Skeletal muscle cell (primary cell): ENCODE measurements around the gene TRPV5.

Experiments used
- DNase-seq: peaks from one replicate; pipeline ENCODE4 v3.0.0-alpha.2; 2010; ENCODE audit warnings: low read depth
- H3K4me3 ChIP-seq: 2 replicates; pipeline ENCODE4 v1.5.1; 2011; ENCODE audit warnings: low read depth, mild to moderate bottlenecking, control low read depth, low read length, moderate library complexity

TRPV5 gene

DNA sequence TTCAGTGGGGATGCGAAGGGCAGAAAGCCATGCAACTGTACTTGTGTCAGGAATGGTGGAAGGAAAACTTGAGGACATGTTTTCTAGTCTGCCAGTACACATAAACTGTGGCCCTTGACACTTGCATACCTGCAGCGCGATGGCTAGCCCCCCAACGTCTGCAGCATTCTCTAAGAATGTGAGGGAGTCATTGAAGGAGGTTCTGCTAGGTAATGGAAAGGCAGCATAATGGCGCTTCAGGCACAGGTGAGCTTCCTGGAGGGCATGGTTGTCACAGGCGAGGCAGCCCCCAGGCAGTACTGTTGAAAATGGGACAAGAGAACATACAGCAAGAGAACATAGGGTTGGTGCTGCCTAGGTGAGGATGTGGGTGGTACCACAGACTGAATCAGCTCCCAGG is 9.2 kb upstream of the TRPV5 start:
- H3K4me3 ChIP-seq: no peak overlapping the region
- no peak for DNase-seq

DNA sequence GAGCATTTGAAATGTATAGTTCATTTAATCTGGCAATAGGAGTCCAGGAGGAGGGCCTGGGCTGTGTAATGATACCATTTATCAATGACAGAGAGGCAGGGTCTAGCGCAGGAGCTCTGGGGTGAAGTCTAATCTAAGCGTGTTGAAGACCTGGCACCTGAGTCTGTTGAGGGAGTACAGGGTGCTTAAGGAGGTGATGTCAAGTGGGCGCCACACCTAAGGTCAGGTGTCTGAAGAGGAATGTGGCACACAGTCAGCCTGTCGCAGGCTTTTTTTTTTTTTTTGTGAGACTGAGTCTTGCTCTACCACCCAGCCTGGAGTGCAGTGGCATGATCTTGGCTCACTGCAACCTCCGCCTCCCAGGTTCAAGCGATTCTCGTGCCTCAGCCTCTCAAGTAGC is 8.0 kb upstream of the TRPV5 start:
- no peak for DNase-seq
- no peak overlapping the region for H3K4me3 ChIP-seq

DNA sequence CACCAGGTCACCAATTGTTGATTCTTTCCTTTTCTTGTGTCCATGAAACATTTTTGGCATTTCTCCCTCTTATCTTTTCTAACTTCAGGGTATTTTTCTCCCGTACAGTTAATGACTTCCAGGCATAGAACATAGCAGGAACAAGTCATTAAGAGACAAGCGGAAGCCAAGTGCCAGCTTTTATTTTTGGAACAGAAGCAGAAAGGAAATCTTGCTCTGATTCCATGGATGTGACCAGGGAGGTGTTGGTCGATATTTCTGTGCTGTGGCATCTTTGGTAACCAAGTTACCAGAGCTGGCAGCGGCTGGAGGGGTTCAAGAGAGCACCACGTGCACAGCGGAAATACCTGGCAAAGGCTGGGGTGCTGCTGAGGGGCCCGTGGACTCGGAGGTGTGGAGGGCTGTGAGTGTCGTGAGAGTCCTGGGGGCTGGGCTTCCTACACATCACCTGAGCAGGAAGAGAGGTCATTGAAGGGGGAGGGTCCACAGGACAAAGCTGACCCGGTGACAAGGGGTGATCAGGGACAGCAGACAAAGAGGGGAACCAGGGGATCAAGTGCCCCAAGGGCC is 7.5 kb upstream of the TRPV5 start:
- H3K4me3 ChIP-seq: no peak overlapping the region
- no peak for DNase-seq

DNA sequence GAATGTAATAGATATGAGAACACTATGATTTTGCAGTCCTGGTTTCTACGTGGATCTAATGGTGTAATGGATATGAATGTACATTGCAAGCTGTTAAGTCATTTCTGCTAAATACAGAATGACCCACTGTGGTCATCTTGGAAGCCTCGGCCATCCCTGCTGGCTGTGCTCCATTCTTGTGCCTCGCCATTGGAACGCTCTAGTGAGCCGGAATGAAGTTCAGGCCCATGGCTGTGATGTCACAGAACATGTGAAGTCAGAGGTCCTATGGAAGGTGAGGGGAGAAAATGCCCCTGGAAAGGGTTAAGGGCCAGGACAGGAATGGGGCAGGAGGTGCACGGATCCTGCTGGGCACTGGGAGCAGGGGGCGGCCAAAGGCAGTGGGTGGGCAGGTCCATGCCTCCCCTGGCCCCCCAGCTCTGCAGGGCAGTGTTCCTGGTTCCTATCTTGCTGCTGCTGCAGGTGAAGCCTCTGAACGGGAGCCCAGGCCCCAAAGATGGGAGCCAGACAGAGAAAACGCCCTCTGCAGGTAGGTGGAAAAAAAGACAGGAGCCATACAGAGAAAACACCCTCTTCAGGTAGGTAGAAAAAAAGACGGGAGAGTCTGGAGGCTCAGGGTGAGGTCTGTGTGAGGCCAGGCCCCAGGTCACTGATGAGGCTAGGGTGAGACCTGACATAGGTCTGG is 5.8 kb upstream of the TRPV5 start, which contains the start of gene LLCFC1:
TSS of gene LLCFC1 (plus strand) at position 259 of the 685 bp plus-strand sequence. CDS start at position 397, 138 bp downstream.
- no peak within 1 kb of the TSS for H3K4me3 ChIP-seq
- no peak for DNase-seq

DNA sequence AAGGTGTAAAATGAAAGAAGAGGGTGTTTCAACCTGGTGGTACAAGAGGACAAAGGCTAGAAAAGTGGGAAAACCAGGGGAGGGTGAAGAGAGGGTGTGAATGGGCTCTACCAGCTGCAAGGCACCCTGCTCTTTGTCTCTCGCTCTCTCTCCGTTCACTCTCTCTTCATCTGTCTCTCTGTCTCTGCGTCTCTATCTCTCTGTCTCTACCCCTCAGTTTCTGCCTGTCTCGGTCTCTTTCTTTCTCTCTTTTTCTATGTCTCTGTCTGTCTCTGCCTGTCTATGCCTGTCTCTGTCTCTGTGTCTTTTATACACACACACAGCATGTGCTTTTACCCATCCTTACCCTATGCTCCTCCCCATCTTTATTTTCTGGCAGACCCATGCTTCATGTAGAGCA is 5.1 kb upstream of the TRPV5 start:
- H3K4me3 ChIP-seq: no peak overlapping the region
- DNase-seq: no peak

DNA sequence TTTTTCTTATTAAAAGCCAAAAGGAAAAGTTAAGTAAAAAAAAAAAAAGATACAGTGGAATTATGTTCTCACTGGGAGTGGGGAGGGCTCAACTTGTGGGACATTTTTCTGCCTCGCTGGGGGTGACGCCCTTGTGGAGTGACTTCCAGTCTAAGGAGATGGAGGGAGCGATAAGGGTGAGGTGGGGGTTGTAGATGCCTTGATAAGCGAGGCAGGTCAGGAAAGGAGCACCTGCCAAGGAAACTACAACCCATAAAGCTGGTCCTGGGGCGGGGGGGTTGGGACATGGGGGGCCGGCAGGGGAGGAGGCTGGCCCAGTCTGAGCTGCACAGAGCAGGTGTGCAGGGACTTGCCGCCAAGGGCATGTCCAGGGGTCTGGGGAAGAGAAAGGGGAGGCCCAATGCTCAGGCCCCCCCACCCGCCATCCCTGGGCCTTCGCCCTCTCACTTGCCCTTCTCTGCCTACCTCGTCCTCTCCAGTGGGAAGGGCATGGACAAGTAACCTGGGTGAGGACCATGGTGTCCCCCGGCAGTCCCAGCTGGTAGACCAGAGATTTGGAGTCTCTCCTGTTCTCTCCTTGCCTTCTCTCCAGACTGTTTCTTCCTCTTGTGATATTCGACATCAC is 2.5 kb upstream of the TRPV5 start:
- no peak for DNase-seq
- H3K4me3 ChIP-seq: no peak overlapping the region

DNA sequence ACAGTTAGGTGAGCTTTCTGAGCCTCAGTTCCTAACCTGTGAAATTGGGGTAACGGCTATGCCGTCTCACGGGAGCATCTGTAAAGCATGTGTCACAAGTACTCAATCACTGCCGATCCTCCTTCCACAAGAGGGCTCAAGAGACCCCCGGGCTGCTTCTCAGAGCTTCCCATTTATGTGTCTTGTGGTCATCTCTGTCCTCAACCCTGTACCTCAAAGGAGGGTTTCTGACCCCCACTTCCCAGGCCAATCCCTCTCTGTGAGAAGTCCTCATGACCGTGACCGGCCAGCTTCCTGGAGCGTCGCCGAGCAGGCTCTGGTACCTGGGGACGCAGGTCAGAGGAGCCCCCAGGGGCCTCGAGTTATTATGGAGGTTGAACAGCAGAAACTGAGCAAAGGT is 510 bp upstream of the TRPV5 start:
- DNase-seq: no peak
- H3K4me3 ChIP-seq: no peak overlapping the region

DNA sequence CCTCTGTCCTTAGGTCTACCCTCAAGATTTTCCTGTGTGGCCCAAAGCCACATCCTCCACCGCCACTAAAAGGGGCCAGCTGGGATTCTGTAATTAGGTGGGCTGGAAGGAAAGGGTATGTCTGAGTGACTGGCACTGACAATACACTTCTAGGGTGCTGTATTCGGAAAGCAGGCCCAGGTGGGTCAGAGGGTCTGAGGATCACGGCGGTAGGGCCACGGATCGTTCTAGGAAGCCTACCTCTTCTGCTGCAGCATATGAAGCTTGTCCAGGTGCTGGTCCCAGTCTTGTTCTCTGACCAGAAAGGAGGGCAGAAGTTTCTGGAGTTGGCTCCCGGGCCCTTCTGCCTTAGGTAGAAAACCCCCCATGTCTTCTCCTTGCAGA is 462 bp downstream of the TRPV5 start:
- H3K4me3 ChIP-seq: no peak overlapping the region
- no peak for DNase-seq

DNA sequence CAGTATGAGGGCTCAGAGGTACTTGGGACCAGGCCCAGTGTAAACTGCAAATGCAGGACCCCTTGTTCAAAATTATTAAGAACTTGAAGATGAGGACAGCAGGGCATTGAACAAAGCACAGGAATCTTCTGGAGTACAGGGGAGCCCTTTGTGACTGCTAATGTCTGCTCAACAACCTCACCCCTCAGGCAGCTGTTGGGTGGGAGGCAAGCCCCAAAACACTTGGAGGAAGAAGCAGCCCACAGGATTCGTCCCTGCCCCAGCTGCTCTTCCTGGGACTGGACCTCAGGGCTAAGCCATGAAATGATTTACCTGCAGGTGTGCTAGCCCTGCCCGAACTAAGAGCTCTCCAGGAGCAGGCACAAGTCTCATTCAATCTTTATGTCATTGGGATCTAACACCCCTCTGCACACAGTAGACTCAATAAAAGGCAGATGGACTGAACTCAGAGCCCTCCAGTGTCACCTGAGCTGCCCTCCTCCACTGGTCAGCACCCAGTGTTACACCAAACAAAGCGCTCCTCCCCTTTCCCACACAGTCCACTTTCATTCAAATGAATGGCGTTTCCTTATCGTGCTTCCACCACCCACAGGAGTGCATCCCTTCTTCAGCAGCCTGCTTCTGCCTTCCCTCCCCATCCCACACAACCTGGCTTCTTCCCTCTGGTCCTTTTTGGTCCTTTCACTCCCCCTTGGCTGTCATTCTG is 1.0 kb downstream of the TRPV5 start:
- no peak overlapping the region for H3K4me3 ChIP-seq
- no peak for DNase-seq

DNA sequence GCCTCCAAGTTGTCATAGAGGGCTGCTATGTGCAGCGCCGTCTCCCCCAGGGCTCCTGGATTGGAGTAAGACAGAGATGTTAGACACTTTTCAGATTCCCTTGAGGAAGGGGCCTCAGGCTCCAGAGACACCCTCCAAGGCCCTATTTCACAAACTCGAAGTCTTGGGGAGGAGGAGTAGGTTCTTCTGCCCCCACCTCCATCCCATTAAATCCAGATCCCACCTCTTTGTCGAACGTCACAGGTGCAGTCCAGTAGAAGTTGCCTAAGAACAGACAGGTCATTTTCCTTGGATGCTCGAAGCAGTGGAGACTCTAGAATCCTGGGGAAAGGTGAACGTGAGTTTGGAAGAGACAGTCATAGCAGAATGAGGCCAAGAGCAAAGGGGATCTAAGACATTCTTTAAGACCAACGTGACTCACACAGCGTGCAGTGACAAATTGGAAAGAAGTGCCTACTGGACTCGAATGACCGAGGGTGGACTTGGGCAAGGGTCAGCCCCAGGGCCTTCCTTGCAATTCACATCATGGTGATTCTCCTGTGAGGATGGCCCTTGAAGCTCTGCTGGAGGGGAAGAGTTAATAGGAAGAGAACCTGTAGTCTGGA is 3.3 kb downstream of the TRPV5 start:
- DNase-seq: no peak
- no peak overlapping the region for H3K4me3 ChIP-seq

DNA sequence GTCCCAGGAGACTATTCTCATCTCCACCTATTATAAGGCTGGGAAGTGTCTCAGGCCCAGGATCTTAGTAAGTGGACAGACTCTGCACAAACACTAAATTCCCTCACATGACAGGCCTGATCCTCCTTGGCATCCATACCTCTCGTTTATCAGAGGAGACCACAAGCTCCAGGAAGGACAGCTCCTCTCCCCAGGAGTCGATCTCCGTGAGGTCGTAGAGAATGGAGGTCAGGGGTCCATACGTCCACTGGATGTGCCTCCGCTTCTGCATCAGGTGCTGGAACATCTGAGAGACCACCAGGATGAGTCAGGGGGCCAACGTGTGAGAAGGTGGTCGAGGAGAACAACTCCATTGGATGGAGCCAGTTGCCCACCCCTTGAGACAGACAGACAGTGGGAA is 5.6 kb downstream of the TRPV5 start:
- H3K4me3 ChIP-seq: no peak overlapping the region
- no peak for DNase-seq

DNA sequence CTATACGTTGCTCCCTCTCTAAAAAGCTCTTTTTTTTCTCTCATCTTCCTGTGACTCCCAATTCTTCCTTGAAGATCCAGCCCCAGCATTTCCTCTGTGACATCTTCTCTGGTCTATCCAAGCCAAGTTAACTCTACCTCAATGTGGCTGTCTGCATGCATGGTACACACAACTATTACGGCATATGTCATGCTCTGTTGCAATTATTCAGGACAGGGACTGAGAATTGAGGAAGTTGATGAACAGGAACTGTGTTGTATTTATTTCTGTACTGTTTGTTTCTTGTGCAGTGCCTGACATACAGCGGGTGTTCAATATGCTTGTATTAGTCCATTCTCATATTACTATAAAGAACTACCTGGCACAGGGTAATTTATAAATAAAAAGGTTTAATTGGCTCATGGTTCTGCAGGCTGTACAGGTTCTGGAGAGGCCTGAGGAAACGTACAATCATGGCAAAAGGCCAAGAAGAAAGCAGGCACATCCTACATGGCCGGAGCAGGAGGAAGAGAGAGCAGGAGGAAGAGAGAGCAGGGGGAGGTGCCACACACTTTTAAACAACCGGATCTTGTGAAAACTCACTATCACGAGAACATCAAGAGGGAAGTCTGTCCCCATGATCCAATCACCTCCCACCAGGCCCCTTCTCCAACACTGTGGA is 6.3 kb downstream of the TRPV5 start:
- DNase-seq: no peak
- no peak overlapping the region for H3K4me3 ChIP-seq

DNA sequence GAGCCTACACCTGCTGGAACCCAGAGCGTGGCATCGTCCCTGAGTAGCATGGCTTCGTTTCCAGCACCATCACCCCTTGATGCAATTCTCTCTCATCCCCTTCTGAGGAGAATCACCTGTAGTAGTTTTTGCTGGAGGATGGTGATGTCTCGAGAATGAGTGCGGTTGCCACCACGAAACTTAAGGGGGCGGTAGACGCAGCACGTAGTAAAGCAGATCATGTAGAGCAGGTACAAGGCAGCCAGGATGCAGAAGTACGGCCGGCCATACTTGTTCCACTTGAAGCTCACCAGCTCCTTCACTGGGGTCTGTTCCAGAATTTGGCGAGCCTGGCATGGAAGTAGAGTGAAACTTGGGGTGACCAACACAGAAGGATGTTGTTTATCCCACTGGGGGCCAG is 8.1 kb downstream of the TRPV5 start:
- H3K4me3 ChIP-seq: no peak overlapping the region
- DNase-seq: no peak

DNA sequence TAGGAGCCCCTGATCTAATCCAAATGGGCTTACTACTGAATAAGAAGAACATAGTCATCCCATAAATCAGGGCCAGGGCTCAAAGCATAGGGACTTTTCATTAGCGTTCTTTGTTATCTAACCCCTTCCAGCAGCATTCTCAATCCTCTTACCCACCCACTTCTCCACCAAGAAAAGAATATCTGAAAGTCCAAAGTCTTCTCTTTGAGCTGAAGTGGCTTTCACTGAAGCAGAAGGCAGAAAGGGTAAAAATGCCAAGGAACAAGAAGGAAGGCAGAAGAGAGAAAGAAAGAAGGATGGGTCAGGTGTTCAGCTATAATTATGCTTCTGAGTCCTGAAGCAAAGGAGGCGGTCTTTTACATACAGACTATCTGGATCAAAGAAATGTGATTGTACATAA is 10.2 kb downstream of the TRPV5 start:
- no peak overlapping the region for H3K4me3 ChIP-seq
- DNase-seq: no peak

DNA sequence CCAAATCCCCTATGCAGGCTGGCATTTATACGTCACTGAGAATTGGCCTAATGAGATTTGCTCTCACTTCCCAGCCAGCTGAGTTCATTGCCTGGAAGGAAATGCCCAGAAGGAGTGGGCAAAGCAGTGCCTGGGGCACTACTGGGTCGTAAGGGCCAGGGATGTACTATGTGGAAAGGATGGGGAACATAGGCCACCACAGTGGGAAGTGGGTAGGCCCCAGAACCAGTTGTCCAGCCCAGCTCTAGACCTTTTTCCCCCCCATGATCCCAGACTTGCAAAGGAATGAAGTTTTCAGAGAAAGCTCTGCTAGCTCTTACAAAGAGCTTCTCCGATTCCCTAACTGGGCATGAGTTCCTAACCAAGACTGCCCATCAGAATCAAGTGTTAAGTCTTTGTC is 13.9 kb downstream of the TRPV5 start:
- DNase-seq: no peak
- H3K4me3 ChIP-seq: no peak overlapping the region

DNA sequence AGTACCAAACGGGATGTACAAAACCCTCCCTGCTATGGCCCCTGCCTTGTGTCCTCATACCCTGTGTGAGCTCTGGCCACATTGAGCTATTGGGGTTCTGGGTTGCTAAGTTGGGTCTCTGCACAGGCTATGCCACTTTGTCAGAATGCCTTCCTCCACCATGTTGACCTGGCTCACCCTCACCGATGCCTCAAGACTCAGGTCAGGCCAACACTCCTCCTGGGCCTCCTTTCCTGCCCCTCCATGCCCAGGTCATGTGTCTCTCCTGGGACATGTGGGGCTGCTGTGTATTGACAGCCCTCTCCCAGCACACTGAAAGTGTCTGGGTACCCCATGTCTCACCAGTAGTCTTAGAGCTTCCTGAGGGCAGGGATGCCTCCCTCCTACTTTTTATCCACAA is 14.6 kb downstream of the TRPV5 start:
- no peak for DNase-seq
- no peak overlapping the region for H3K4me3 ChIP-seq

DNA sequence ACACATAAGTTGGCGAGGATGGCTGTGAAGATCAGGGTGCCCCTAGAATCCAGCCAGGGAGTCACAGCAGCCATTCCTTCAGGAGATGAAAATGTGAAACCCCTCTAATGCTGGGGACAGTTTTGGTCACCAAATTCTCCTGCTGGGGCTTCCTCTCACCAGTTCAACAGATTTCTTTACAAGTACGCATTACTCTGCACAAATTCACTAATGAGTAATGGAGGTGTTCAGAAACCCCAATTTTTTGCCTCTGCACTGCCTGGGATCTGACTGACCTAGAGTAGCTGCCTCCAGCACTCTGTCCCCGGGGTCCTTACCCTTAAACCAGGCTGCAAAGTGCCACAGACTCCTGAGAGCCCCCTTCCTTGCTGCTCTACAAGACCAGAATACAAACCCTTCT is 16.1 kb downstream of the TRPV5 start:
- no peak for DNase-seq
- H3K4me3 ChIP-seq: no peak overlapping the region

DNA sequence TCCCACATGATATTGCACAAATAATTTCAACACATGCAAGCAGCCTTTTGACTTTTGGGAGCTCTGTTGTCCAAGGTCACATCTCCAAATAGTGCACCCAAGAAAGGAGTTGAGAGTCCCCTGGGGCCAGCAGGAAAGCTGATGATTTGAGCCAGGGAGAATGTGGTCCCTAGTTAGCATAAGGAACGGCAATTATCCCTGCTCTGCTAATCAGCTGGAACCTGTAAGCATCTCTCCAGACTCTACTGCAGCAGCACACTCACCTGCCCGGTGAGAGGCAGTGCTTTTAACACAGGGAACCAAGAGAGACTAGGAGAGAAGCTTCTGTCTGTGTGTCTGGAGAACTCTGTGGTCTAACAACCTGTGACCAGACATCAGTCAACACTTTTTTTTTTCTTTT is 17.0 kb downstream of the TRPV5 start:
- DNase-seq: no peak
- no peak overlapping the region for H3K4me3 ChIP-seq

DNA sequence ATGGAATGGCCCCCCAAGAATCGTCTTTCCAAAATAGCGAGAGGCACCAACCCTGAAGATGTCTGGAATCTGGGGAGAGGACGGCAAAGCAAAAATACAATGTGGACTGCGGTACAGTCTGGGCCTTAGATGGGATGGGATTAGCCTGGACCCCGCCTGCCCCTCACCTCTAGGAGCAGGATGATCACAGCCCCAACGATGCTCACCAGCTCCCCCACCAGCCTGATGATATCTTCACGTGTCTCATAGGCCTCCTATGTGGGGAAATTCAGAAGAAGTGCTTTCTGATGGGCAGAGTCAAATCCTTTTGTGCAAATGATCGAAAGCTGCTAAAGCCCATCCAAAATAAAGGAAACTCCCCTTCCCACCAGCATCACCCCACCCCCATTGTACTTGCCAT is 18.2 kb downstream of the TRPV5 start:
- no peak overlapping the region for H3K4me3 ChIP-seq
- no peak for DNase-seq

DNA sequence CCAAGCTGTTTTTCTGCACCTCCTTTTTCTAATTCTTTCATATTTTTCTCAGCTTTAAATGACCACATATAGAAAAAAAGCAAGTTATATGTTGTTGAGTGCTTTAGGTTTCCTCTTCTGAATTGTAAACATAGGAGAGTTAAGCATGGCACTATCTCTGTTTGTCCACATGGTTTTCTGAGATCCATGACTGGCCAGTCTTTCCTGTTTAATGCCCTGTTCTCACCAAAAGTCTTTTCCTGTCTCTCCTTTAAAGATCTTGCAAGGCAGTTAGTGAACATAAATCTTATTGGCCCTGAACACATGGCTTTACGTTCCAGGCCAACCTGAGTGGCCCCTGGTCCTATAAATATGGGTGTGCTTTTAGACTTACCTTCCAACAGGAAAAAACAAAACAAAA is 19.4 kb downstream of the TRPV5 start:
- H3K4me3 ChIP-seq: no peak overlapping the region
- DNase-seq: no peak
